Stimulated activated CD4-positive, alpha-beta T cell treated with anti-CD3 and anti-CD28 coated beads, TNF-alpha, amount 100 ng/mL, for 24 hours (primary cell): ENCODE measurements around the gene RHEBL1.

Experiments
- DNase-seq, 3 experiments: peaks; one replicate each; pipeline ENCODE4 v3.0.0-alpha.2; 2020; ENCODE audit warnings: low read depth in 3 of 3

Gene RHEBL1

GRCh38 chr12:49020441-49020840 is 49.3 kb downstream of the RHEBL1 start:
- DNase-seq = no peak

DNA sequence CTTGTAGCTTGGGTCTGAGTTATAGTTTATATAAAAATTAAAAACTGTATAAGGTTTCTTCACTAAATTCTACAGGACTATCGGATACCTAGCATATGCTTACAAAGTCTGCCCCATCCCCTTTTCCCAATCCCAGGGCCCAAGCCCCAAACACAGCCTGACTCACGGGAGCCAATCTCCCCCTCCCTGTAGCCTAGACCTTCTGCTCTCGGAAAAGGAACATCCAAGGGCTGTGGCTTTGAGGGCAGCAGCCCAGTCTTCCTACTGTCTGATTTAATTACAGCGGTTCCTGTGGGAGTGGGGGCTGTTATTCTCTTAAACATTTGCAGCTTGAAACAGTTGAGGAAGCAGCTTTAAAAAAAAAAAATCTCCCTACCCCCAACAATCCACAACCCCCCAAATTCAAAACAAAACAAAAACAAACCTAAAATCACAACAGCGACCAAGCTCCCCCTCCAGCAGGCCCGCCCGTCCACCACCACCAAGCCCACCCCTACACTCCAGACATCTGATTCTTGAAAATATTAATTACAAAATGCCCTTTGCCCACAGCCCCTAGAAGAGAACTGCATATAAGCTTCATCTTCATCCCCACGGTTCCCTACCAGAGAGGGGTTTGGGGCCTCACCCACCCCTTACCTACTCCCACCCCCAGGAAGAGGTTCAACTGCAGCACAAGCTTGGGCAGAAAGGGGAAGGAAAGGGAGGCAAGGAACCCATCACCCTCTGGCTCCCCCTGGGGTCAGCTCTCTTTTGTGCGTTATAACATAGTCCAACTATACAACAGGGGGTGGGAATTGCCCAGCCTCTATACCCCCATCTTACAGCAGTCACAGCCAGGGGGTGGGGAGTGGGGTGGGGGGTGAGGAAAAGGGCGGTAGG is 50.1 kb downstream of the RHEBL1 start:
- no peak for DNase-seq

DNA sequence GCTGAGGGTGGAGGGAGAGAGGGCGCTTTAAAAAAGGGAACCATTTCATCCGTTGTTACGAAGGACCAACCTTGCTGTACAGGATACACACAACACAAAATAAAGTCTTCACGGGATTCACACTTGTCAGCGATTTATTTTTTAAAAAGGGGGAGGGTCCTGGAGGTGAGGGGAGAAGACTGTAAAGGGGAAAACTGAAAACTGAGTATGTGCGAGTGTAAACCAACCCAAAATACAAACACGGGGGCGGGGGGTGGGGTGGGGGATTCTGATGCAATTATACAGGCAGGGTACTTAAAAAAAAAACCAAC is 50.7 kb downstream of the RHEBL1 start:
- no peak for DNase-seq

DNA sequence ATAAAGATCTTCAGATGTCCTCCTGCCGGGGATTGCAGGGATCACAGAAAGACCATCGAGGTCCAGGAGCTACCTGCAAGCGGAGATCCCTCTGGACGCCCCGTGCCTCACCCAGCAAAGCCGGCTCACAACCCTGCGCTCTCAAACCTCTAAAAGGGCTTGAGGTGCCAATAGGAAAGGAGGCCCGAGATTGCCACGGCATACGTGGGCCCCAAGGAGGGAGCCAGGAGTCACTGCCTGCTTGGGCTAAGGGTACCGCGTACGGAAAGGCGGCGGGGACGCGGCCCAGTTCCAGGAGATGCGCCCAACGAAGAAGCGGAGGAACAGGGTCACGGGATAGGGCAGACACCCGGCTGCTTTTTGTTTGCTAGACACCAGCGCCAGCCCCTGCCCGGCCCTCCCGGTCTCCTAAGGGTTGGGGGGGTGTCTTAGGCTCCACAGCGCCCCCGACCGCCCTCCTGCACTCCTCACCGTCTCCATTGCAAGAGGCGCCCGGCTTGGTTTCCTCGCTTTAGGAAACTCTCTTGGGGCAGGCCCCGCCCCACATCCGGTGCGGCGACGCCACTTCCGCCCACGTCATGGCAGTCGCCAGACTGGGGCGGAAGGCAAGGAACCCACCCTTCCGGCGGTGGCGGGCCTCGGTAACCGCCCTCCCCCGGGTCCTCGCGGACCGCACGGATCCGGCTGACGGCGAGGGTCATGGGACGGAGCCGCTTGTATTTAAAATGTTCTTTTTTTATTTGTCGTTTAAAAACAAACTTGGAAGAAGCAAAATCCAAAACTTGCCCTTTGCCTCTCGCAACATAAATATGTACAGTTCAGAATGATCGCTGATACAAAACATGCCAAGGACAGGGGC is 51.3 kb downstream of the RHEBL1 start, which contains the start of gene PRKAG1:
Gene PRKAG1 (minus strand): TSS at position 516 of the 859 bp plus-strand sequence. CDS start 36 bp downstream, at position 480.
- peak; percentile 91 to 94 (median 93) for DNase-seq

DNA sequence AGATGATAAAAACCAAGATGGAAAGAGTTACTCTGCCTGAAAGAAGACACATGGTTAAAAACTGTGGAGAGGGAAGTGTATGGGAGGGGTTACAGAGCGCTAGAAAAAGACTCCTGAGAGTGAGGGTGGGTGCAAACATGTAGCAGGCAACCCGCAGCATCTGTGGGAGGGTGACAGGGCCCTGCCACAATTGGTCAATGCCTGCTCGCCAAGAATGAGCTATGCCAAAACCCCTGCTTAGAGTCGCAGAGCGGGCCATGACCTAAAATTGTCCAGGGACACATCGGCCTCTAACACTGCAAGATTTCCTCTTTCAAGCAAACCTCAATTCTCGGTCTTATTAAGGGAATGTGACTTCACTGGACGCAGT is 51.9 kb downstream of the RHEBL1 start:
- peak in 1 of 3 experiments; percentile 45 for DNase-seq

DNA sequence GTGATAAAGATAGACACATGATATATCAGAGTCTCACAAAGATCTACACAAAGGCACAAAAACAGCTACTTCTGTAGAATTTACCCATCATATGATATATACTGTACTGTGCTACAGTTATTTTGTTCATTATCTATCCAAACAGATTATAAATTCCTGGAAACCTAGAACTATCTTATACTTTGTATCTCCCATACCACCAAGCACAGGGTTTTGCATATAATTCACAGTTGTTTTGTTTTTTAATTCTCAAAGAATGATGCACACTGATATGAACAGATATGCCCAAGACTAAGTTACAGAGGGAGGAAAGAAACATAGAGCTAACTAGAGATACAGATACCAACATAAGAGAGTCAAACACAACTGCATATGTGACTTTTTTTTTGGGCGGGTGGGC is 54.6 kb downstream of the RHEBL1 start:
- no peak for DNase-seq
